NT2/D1 (cell line): Measurements from ENCODE around the gene METRNL.

ENCODE experiments used
- DNase-seq: peaks from one replicate; pipeline ENCODE4 v3.0.0-alpha.2; 2011; ENCODE audit warnings: low read depth, low spot score
- H3K27me3 ChIP-seq: 2 replicates; pipeline ENCODE4 v1.6.0; 2011; ENCODE audit warnings: mild to moderate bottlenecking; ENCODE audit not compliant: insufficient read length, insufficient read depth
- H3K36me3 ChIP-seq: 2 replicates; pipeline ENCODE4 v1.6.1; 2011; ENCODE audit warnings: mild to moderate bottlenecking, low read length, mixed read lengths; ENCODE audit not compliant: insufficient read depth, insufficient read length
- H3K4me1 ChIP-seq: 2 replicates; pipeline ENCODE4 v1.5.1; 2011; ENCODE audit not compliant: insufficient read depth, insufficient read length
- H3K4me3 ChIP-seq: 2 replicates; pipeline ENCODE4 v1.5.1; 2011; ENCODE audit warnings: low read depth; ENCODE audit not compliant: insufficient read length
- H3K9ac ChIP-seq: 2 replicates; pipeline ENCODE4 v1.6.0; 2011; ENCODE audit warnings: low read depth; ENCODE audit not compliant: insufficient read length
- H3K9me3 ChIP-seq: 2 replicates; pipeline ENCODE4 v1.5.1; 2011; ENCODE audit warnings: mild to moderate bottlenecking, low read length; ENCODE audit not compliant: insufficient read depth
- SUZ12 ChIP-seq: IDR thresholded peaks from 2 replicates; pipeline ENCODE4 v1.6.1; 2011; ENCODE audit not compliant: insufficient read length, insufficient read depth; ENCODE audit errors: extremely low read depth
- YY1 ChIP-seq: IDR thresholded peaks from 2 replicates; pipeline ENCODE4 v1.6.1; 2011; ENCODE audit not compliant: insufficient read length, insufficient read depth
- ZNF274 ChIP-seq: IDR thresholded peaks from 2 replicates; pipeline ENCODE4 v1.6.1; 2011; ENCODE audit warnings: mild to moderate bottlenecking, low read depth, low read length

METRNL gene

DNA sequence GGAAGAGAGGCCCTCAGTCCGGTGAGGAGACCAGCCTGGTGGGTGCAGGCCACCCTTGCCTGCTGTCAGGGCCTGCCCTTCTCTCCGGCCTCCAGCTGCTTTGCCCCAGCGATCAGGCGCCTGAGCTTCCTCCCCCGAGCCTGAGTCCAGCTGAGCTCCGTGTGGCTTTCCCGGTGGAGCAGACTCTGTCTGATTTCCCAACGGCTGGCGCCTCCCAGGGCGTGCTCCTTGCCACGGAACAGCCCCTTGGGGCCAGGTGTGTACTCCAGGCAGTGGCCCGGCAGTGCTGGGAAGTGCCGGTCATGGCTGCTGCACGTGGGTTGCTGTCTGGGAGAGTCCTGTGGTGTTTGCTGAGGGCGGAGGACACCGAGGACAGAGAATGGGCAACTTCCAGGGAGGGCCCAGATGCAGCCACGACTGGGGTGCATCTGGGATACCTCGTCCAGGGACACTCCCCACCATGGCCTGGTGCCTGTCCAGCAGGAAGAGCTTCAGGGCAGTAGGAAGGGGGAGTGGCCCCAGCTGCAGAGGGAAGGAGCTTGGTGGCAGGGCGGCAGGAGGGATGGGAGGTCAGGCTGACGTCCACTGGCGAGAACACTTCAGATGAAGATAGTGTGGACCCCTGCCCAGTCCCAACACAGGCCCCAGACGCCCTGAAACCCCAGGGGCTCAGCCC is 22.5 kb downstream of the METRNL start:
- no peaks in the 10 kb centered on the region for H3K27me3 ChIP-seq
- TF ChIP-seq SUZ12 (no peak), YY1 (no peak), ZNF274 (no peak)
- peaks cover 26% of the 10 kb centered on the region for H3K4me1 ChIP-seq
- no peaks in the 10 kb centered on the region for H3K9me3 ChIP-seq
- H3K4me3 ChIP-seq, result no peak overlapping the region
- peaks cover 5% of the 10 kb centered on the region for H3K36me3 ChIP-seq
- DNase-seq, result no peak
- H3K9ac ChIP-seq, result peak overlapping the region; percentile 44

DNA sequence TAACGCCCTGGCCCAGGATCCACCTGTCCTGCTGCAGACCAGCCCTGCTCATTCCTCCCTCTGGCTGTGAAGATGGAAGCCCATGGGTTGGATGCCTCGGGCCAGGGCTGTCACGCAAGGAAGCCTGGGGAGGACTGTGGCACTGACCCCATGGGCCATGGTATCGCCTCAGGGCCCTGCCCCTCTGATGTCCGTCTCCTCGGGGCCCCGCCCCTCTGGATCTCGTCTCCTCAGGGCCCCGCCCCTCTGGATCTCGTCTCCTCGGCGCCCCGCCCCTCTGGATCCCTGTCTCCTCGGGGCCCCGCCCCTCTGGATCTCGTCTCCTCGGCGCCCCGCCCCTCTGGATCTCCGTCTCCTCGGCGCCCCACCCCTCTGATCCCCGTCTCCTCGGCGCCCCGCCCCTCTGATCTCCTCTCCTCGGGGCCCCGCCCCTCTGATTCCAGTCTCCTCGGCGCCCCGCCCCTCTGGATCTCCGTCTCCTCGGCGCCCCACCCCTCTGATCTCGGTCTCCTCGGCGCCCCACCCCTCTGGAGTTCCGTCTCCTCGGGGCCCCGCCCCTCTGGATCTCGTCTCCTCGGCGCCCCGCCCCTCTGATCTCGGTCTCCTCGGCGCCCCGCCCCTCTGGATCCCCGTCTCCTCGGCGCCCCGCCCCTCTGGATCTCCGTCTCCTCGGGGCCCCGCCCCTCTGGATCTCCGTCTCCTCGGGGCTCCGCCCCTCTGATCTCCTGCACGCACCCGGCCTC is 24.0 kb downstream of the METRNL start:
- Histone ChIP-seq H3K36me3 (no peaks in the 10 kb centered on the region), H3K9me3 (peaks cover 1% of the 10 kb centered on the region; the same call in 1 of the 2 replicates), H3K4me3 (no peak overlapping the region), H3K4me1 (peaks cover 20% of the 10 kb centered on the region), H3K27me3 (no peaks in the 10 kb centered on the region), H3K9ac (no peak overlapping the region)
- TF ChIP-seq SUZ12, result no peak
- DNase-seq, result peak; percentile 61

DNA sequence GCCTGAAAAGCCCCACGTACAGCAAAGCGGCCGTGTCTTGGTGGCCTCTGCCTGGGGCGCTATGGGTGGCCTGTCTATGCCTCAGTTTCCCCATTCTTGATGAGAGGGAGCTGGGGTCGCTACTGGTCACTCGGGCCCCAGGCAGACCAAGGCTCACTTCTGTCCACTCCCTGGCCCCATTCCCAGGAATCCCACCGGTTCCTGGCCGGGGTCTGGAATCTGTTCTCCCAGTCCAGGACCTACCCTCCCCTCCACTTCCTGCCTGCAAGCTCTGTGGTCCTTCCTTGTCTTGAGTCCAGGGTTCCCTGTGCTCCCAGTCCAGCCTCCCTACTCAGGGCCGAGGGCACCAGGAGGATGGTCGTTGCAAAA is 24.5 kb downstream of the METRNL start:
- H3K4me1 ChIP-seq, result peaks cover 18% of the 10 kb centered on the region
- no peak for DNase-seq
- H3K27me3 ChIP-seq, result no peaks in the 10 kb centered on the region
- H3K9me3 ChIP-seq, result peaks cover 7% of the 10 kb centered on the region; the same call in 1 of the 2 replicates
- no peak overlapping the region for H3K4me3 ChIP-seq
- H3K9ac ChIP-seq, result no peak overlapping the region
- TF ChIP-seq YY1 (no peak), SUZ12 (no peak), ZNF274 (no peak)
- H3K36me3 ChIP-seq, result no peaks in the 10 kb centered on the region

DNA sequence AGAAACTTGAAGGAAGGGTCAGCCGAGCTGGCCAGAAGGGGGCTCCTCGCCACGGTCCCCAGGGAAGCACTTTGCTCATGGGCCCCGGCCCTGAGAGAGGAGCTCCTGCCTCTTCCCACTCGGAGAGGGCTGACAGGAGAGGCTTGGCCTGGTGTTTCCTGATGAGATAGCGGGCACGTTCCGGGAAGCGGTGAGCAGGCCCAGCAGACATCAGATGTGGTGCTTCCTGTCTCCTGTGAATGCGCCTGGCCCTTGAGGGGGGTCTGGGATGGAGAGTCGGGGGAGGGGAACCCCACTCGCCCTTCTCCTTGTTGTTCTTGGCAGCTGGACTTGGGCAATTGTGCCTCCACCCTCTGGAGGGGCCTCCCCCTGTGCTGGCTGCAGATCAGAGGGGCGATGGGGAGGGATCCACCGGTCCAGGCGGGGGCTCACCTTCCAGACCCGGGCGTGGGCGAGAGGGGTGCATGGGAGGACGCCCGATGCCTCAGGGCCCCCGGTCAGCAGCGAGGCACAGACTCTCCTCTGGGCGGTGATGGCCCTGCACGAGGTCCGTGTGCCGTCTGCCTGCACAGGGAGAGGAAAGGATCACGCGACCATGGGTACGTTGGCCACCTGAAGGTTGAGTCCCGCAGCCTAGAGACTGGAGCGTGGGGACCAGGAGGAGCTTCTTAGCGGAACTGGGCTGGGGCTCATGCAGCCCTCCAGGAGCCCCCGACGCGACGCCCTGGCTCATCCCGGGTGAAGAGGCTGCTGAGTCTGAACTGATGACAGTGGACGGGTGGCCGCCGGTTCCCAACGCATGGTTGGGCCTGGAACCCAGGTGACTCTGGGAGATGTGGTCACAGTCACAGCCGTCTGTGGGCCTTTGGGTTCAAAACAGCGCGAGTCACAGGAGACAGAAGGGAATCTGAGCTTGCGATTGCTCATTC is 25.4 kb downstream of the METRNL start:
- H3K9ac ChIP-seq, result no peak overlapping the region
- H3K27me3 ChIP-seq, result no peaks in the 10 kb centered on the region
- DNase-seq, result no peak
- H3K4me3 ChIP-seq, result no peak overlapping the region
- H3K4me1 ChIP-seq, result peaks cover 17% of the 10 kb centered on the region
- TF ChIP-seq YY1 (no peak), ZNF274 (no peak), SUZ12 (no peak)
- H3K36me3 ChIP-seq, result no peaks in the 10 kb centered on the region
- peaks cover 11% of the 10 kb centered on the region; the same call in 1 of the 2 replicates for H3K9me3 ChIP-seq

DNA sequence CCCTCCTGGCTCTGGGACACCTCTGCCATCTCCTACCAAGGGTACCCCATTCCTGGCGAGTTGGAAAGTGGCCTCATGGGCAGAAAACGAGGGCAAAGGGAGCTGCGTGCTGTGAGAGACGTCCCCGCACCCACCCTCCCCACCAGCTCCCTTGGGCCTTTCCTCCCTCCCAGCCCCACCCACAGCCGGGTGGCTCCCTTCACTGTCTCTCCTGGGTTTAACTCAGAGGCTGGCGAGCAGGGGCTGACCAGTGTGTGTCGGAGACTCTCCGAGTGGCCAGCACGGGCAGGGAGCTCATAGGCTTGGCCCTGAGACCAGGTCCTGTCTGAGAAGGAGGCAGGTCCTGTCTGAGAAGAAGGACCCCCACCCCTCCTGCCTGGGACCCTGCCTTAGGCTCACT is 26.1 kb downstream of the METRNL start:
- Histone ChIP-seq H3K36me3 (no peaks in the 10 kb centered on the region), H3K27me3 (no peaks in the 10 kb centered on the region), H3K4me1 (peaks cover 23% of the 10 kb centered on the region), H3K4me3 (no peak overlapping the region), H3K9ac (no peak overlapping the region), H3K9me3 (peaks cover 11% of the 10 kb centered on the region; the same call in 1 of the 2 replicates)
- TF ChIP-seq ZNF274 (no peak), YY1 (no peak), SUZ12 (no peak)
- DNase-seq, result no peak

DNA sequence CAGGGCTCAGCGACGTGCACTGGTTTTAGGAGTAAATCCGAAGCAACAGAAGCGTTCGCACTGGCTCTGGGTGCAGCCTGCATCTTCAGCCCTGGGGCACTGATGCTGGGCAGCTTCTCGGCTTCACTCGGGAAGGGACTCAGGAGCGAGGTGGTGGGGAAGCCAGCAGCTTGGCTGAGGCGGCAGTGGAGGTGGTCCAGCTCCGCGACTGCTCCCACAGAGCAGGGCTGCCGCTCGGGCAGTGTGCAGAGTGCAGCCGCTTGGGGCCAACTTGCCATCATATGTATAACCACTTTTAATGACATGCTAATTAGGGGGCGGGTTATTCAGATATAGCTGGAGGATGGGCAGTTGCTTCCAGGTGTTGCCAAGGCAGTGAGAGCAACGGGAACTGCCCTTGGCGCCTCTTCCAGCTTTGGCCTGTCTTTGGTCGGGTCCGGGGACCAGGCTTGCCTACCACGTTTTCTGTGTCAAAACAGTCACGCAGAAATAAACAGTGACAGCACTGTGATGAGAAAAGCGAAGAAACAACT is 26.7 kb downstream of the METRNL start:
- Histone ChIP-seq H3K4me1 (peaks cover 21% of the 10 kb centered on the region), H3K9me3 (peaks cover 11% of the 10 kb centered on the region; the same call in 1 of the 2 replicates), H3K36me3 (no peaks in the 10 kb centered on the region), H3K9ac (no peak overlapping the region), H3K4me3 (no peak overlapping the region), H3K27me3 (no peaks in the 10 kb centered on the region)
- DNase-seq, result no peak
- TF ChIP-seq ZNF274 (no peak), SUZ12 (no peak), YY1 (no peak)
